ENCODE results near the gene THOC3. TPM values are rescaled to one million over a fixed set of nuclear protein-coding genes. Genes with fewer than 3 reads are reported as not detected.
A peak's percentile ranks its signal among the peaks of the same experiment; 100 is the strongest.
"Not testable (repeated sequence)": the region's sequence is repeated elsewhere in the genome, so short reads cannot be mapped to it uniquely, and the experiment has no call there.

The THOC3 gene
- total RNA-seq, 1 experiment from 2014 or later, result 83.7 TPM

DNA sequence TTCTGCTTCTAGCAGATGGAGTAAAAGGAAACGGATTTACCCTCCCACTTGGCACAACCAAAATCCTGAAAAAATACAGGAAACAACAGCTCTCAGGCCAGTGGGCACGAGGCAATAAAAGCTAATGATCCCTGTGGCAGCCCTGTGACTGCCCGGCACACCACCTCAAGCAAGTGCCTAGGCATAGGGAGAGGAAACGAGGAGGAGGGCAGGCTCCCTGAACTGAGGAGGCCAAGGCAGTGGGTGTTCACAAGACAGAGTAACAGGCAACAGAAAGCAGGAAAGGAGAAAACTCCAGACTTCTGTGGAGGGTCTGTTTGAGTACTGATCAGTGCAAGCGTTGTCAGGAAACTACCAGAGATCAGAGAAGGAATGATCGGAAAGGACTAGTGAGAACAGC is 29.9 kb upstream of the THOC3 start:
- H3K79me2 ChIP-seq (ENCODE audit: low read depth); H3K4me2 ChIP-seq; H3K9me2 ChIP-seq (ENCODE audit: insufficient read depth); H3K9me3 ChIP-seq (ENCODE audit: insufficient read depth, low read depth); H4K20me1 ChIP-seq (ENCODE audit: insufficient read depth); BruUV-seq (replicated peaks); H3K4me3 ChIP-seq; H3K36me3 ChIP-seq (ENCODE audit: low read depth); intact Hi-C loops (cut with micrococcal nuclease; ENCODE audit: unreplicated experiment); POLR2A ChIA-PET (ENCODE audit: unreplicated experiment); DNase-seq; H3K27ac ChIP-seq; H3K4me1 ChIP-seq (replicated peaks; ENCODE audit: insufficient read depth); H2AFZ ChIP-seq; CTCF ChIA-PET; H3F3A ChIP-seq (ENCODE audit: insufficient read depth, low read depth): not testable (repeated sequence)
- peaks cover 17% of the 10 kb centered on the region for H3K27me3 ChIP-seq (ENCODE audit: insufficient read depth, low read depth)

DNA sequence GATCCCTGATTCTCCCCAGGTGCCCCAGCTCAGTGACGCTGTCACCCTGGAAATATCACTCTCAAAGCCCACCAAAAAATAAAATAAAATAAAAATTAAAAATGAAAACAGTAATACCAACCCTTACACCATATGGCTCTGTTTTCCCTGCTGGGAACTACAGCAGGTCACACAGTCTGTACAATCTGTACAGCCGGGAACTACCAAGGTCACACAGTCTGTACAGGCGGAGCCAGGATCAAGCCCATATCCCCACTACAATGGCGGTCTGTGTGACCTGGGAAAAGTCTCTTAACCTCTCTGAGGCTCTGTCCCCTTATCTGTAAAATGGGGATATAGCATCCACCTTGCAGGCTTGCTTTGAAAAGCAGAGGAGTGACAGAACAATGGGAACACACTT is 29.4 kb upstream of the THOC3 start:
- H3K4me3 ChIP-seq; H3K9me3 ChIP-seq (ENCODE audit: insufficient read depth, low read depth); H2AFZ ChIP-seq; H3K4me2 ChIP-seq; intact Hi-C loops (cut with micrococcal nuclease; ENCODE audit: unreplicated experiment); H3F3A ChIP-seq (ENCODE audit: insufficient read depth, low read depth); H3K27ac ChIP-seq; POLR2A ChIA-PET (ENCODE audit: unreplicated experiment); H3K9me2 ChIP-seq (ENCODE audit: insufficient read depth); H3K36me3 ChIP-seq (ENCODE audit: low read depth); H3K4me1 ChIP-seq (replicated peaks; ENCODE audit: insufficient read depth); H3K79me2 ChIP-seq (ENCODE audit: low read depth); H4K20me1 ChIP-seq (ENCODE audit: insufficient read depth); DNase-seq; BruUV-seq (replicated peaks); CTCF ChIA-PET: not testable (repeated sequence)
- peaks cover 14% of the 10 kb centered on the region for H3K27me3 ChIP-seq (ENCODE audit: insufficient read depth, low read depth)

DNA sequence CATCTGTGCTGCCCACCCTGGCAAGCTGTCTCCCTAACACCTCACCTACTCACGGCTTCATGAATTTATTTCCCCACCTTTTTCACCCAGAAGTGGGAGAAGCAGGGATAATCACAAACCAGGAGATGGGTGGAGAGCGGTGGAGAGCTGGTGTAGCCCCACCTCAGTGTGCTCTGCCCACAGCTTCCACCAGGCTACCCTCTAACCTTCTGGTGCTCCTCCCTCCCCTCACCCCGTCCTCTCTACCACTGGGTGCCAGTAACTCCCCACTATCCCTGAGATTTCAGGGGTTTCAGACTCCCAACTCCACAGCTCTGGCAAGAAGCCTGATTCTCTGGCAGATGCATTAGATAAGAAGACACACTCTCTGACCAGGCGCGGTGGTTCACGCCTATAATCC is 28.7 kb upstream of the THOC3 start:
- H3K9me3 ChIP-seq (ENCODE audit: insufficient read depth, low read depth); H3K4me3 ChIP-seq; H3K27me3 ChIP-seq (ENCODE audit: insufficient read depth, low read depth); H3K4me1 ChIP-seq (replicated peaks; ENCODE audit: insufficient read depth); H3K9me2 ChIP-seq (ENCODE audit: insufficient read depth); DNase-seq; H4K20me1 ChIP-seq (ENCODE audit: insufficient read depth); H3K4me2 ChIP-seq; H2AFZ ChIP-seq; intact Hi-C loops (cut with micrococcal nuclease; ENCODE audit: unreplicated experiment); POLR2A ChIA-PET (ENCODE audit: unreplicated experiment); H3K27ac ChIP-seq; H3F3A ChIP-seq (ENCODE audit: insufficient read depth, low read depth); BruUV-seq (replicated peaks); CTCF ChIA-PET; H3K79me2 ChIP-seq (ENCODE audit: low read depth); H3K36me3 ChIP-seq (ENCODE audit: low read depth): not testable (repeated sequence)

DNA sequence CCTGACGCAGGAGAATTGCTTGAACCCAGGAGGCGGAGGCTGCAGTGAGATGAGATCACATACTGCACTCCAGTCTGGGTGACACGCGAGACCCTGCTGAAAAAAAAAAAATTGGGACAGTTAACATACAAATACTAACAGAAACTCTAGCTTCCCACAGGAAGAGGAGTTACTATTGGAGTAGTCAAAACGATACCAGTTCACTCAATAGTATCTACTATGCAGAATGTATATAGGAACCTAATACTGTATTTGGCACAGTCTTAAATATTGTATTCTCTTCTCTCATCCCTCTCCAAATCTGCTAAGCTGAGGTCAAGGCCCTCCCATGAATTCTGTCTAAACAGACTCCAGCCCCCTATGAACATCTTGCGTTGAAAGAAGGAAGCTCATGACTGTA is 27.4 kb upstream of the THOC3 start:
- intact Hi-C loops (cut with micrococcal nuclease; ENCODE audit: unreplicated experiment); H3K9me3 ChIP-seq (ENCODE audit: insufficient read depth, low read depth); H3K4me1 ChIP-seq (replicated peaks; ENCODE audit: insufficient read depth); POLR2A ChIA-PET (ENCODE audit: unreplicated experiment); H2AFZ ChIP-seq; H3K79me2 ChIP-seq (ENCODE audit: low read depth); H3K36me3 ChIP-seq (ENCODE audit: low read depth); BruUV-seq (replicated peaks); DNase-seq; H3K4me3 ChIP-seq; H3K27ac ChIP-seq; H3K9me2 ChIP-seq (ENCODE audit: insufficient read depth); H3F3A ChIP-seq (ENCODE audit: insufficient read depth, low read depth); CTCF ChIA-PET; H3K4me2 ChIP-seq; H3K27me3 ChIP-seq (ENCODE audit: insufficient read depth, low read depth); H4K20me1 ChIP-seq (ENCODE audit: insufficient read depth): not testable (repeated sequence)

DNA sequence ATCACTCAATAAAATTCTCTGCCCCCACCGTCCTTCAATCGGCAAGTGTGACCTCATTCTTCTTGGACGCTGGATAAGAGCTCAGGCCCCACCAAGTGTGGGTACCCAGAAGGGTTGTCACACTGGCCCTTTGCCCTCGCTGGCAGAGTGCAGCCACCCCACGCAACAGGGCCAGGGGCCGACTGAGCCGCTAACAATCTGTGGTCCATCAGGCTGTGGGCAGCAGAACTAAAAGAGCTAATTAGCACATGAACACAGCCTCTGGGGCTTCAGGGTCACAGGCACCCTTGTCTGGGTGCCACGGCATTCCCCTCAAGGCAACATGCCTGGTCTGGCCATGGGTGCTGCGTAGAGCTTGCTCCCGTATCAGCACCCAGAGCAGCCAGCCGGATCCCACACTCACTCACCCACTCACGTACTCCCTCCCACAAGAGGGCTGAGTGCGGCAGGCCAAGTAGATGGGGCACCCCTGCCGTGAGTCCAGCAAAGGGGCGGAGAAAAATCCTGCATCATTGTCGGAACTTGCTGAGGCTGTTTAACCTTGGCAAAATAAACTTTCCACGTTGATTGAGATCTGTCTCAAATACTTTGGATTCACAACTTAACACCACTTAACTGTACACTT is 11.4 kb upstream of the THOC3 start:
- H3K4me3 ChIP-seq; DNase-seq; H3K27me3 ChIP-seq (ENCODE audit: insufficient read depth, low read depth); H3K9me2 ChIP-seq (ENCODE audit: insufficient read depth); H3K9me3 ChIP-seq (ENCODE audit: insufficient read depth, low read depth); H2AFZ ChIP-seq; CTCF ChIA-PET; H3K27ac ChIP-seq; H3K79me2 ChIP-seq (ENCODE audit: low read depth); POLR2A ChIA-PET (ENCODE audit: unreplicated experiment); H3F3A ChIP-seq (ENCODE audit: insufficient read depth, low read depth); H4K20me1 ChIP-seq (ENCODE audit: insufficient read depth); H3K4me2 ChIP-seq; H3K36me3 ChIP-seq (ENCODE audit: low read depth); H3K4me1 ChIP-seq (replicated peaks; ENCODE audit: insufficient read depth); BruUV-seq (replicated peaks); intact Hi-C loops (cut with micrococcal nuclease; ENCODE audit: unreplicated experiment): not testable (repeated sequence)

DNA sequence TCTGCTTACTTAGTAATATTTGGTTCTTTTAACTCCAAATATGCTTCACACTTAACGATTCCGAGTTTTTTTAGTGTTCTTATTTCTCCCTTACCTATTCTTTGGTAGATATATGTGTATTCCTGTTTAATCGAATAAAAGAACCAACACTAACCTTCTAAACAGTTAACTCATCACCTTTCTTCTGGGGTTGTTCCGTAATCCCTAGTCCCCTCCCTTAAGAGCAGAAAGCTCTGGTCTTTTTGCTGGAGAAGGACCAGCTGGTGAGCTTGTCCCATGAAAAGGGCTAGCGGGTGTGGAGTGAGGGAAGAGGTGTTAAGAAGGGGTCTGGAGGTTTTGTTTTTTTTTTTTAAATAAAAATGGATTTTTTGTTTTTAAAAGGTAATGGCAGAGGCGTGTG is 266 bp upstream of the THOC3 start:
- H3K4me1 ChIP-seq (replicated peaks; ENCODE audit: insufficient read depth); intact Hi-C loops (cut with micrococcal nuclease; ENCODE audit: unreplicated experiment); H3F3A ChIP-seq (ENCODE audit: insufficient read depth, low read depth); H3K9me2 ChIP-seq (ENCODE audit: insufficient read depth); DNase-seq; H3K79me2 ChIP-seq (ENCODE audit: low read depth); BruUV-seq (replicated peaks); H2AFZ ChIP-seq; H3K27me3 ChIP-seq (ENCODE audit: insufficient read depth, low read depth); POLR2A ChIA-PET (ENCODE audit: unreplicated experiment); H3K36me3 ChIP-seq (ENCODE audit: low read depth); H4K20me1 ChIP-seq (ENCODE audit: insufficient read depth); CTCF ChIA-PET; H3K27ac ChIP-seq; H3K9me3 ChIP-seq (ENCODE audit: insufficient read depth, low read depth): not testable (repeated sequence)
- Histone ChIP-seq H3K4me3 (peak overlapping the region; percentile 93; the same call in 1 of the 2 replicates), H3K4me2 (peak overlapping the region; percentile 66)

DNA sequence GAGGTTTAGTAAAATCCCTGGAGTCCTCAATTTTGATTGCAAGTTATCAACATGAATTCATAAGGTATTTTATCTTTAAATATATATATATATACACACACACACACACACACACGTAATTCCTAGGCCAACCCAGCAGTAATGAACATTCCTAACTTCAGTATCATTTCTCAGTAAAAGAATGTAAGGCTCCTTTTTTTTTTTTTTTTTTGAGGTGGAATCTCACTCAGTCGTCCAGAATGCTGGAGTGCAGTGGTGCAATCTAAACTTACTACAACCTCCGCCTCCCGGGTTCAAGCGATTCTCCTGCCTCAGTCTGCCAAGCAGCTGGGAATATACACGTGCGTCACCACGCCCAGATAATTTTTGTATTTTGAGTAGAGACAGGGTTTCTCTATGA is 5.8 kb downstream of the THOC3 start:
- H3K79me2 ChIP-seq (ENCODE audit: low read depth); BruUV-seq (replicated peaks); intact Hi-C loops (cut with micrococcal nuclease; ENCODE audit: unreplicated experiment); H3K9me3 ChIP-seq (ENCODE audit: insufficient read depth, low read depth); CTCF ChIA-PET; H3K36me3 ChIP-seq (ENCODE audit: low read depth); H3K4me3 ChIP-seq; H4K20me1 ChIP-seq (ENCODE audit: insufficient read depth); DNase-seq; H3K27ac ChIP-seq; H3F3A ChIP-seq (ENCODE audit: insufficient read depth, low read depth); H2AFZ ChIP-seq; POLR2A ChIA-PET (ENCODE audit: unreplicated experiment); H3K4me1 ChIP-seq (replicated peaks; ENCODE audit: insufficient read depth); H3K4me2 ChIP-seq; H3K9me2 ChIP-seq (ENCODE audit: insufficient read depth); H3K27me3 ChIP-seq (ENCODE audit: insufficient read depth, low read depth): not testable (repeated sequence)

DNA sequence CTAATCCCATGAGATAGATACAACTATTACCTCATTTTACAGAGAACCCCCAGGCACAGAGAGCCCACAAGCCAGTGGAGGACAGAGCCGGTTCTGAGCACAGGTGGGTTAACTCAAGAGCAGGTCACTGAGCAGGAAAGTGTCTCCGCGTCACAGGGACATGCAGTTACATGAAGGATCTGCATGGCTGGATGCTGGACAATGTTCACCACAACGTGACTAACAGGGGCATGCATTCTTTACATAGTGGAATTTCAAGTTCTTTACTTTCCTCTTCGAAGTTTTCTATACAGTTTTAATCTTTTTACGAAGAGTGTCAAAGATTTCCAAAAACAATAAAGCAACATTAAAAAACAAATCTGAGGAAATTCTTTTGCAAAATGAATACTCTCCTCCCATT is 7.9 kb downstream of the THOC3 start:
- H3K9me2 ChIP-seq (ENCODE audit: insufficient read depth); H3K4me2 ChIP-seq; DNase-seq; H4K20me1 ChIP-seq (ENCODE audit: insufficient read depth); H3K27ac ChIP-seq; intact Hi-C loops (cut with micrococcal nuclease; ENCODE audit: unreplicated experiment); H3K9me3 ChIP-seq (ENCODE audit: insufficient read depth, low read depth); CTCF ChIA-PET; H2AFZ ChIP-seq; H3K4me3 ChIP-seq; H3F3A ChIP-seq (ENCODE audit: insufficient read depth, low read depth); POLR2A ChIA-PET (ENCODE audit: unreplicated experiment); H3K4me1 ChIP-seq (replicated peaks; ENCODE audit: insufficient read depth); H3K27me3 ChIP-seq (ENCODE audit: insufficient read depth, low read depth); BruUV-seq (replicated peaks); H3K36me3 ChIP-seq (ENCODE audit: low read depth); H3K79me2 ChIP-seq (ENCODE audit: low read depth): not testable (repeated sequence)
